H1 (cell line): ENCODE data around the gene FCGBP. TPM values are rescaled to one million over a fixed set of nuclear protein-coding genes. Genes with fewer than 3 reads are reported as not detected.

Experiments
- CTCF ChIA-PET: fragments of 300-600 bp; sonication (Branson Sonifier 250); formaldehyde crosslinking; loops from one replicate; lab custom pipeline; 2021; ENCODE audit not compliant: partially characterized antibody; lab: Charles Lee
- POLR2A ChIA-PET: fragments of 300-600 bp; sonication (Branson Sonifier 250); formaldehyde crosslinking; loops from one replicate; lab custom pipeline; 2021; ENCODE audit warnings: inconsistent platforms; ENCODE audit not compliant: partially characterized antibody; lab: Charles Lee
- DNase-seq, 2 experiments: peaks; one replicate each; pipeline versions ENCODE4 v3.0.0 to v3.0.0-alpha.2; 2010 to 2022; ENCODE audit warnings: low spot score in 2 of 2, low read depth in 1 of 2, mixed read lengths in 1 of 2
- FAIRE-seq: peaks from 2 replicates; lab custom pipeline; 2011; peaks lifted over from hg19 to GRCh38; lab: Jason Lieb, UNC
- H2AFZ ChIP-seq: 2 replicates; pipeline ENCODE4 v1.8.1; 2012; ENCODE audit warnings: low read length, inconsistent platforms
- H2AK5ac ChIP-seq: 2 replicates; pipeline ENCODE4 v1.6.1; 2013; ENCODE audit warnings: low read depth, low read length
- H2BK120ac ChIP-seq: replicated peaks from 2 replicates; pipeline ENCODE3; 2013; ENCODE audit warnings: low read depth, low read length, inconsistent platforms
- H2BK12ac ChIP-seq: 2 replicates; pipeline ENCODE4 v1.6.1; 2013; ENCODE audit warnings: low read depth, low read length
- H2BK15ac ChIP-seq: 2 replicates; pipeline ENCODE4 v1.6.1; 2013; ENCODE audit warnings: low read length
- H2BK20ac ChIP-seq: 2 replicates; pipeline ENCODE4 v1.6.1; 2013; ENCODE audit warnings: low read length
- H2BK5ac ChIP-seq: 2 replicates; pipeline ENCODE4 v1.6.1; 2013; ENCODE audit warnings: low read depth, low read length
- H3K14ac ChIP-seq: 2 replicates; pipeline ENCODE4 v1.6.1; 2013; ENCODE audit warnings: inconsistent platforms; ENCODE audit not compliant: insufficient read length
- H3K18ac ChIP-seq: 2 replicates; pipeline ENCODE4 v1.6.1; 2013; ENCODE audit warnings: low read length; ENCODE audit errors: extremely low read depth
- H3K23ac ChIP-seq: 2 replicates; pipeline ENCODE4 v1.6.1; 2013; ENCODE audit warnings: inconsistent platforms; ENCODE audit not compliant: insufficient read length
- H3K23me2 ChIP-seq: 2 replicates; pipeline ENCODE4 v1.6.1; 2013; ENCODE audit warnings: low read depth, low read length
- H3K27ac ChIP-seq: 2 replicates; pipeline ENCODE4 v1.6.1; 2011; ENCODE audit warnings: low read depth, low read length, inconsistent platforms
- H3K27me3 ChIP-seq, 4 experiments: replicated peaks in 1 of 4; 1 replicate in 1 of 4; 2 replicates in 3 of 4; pipeline versions ENCODE4 v1.6.1 to v1.8.1; 2011 to 2013; ENCODE audit warnings: low read length in 3 of 4, mild to moderate bottlenecking in 3 of 4, inconsistent platforms in 2 of 4, mixed read lengths in 2 of 4, moderate library complexity in 1 of 4; ENCODE audit not compliant: control insufficient read depth in 3 of 4, insufficient read depth in 3 of 4; ENCODE audit errors: extremely low read depth in 1 of 4
- H3K36me3 ChIP-seq, 4 experiments: 2 replicates each; pipeline versions ENCODE4 v1.6.1 to v1.8.1; 2011 to 2013; ENCODE audit warnings: mild to moderate bottlenecking in 4 of 4, low read length in 3 of 4, moderate library complexity in 2 of 4, control low read depth in 1 of 4, inconsistent platforms in 1 of 4; ENCODE audit not compliant: insufficient read depth in 4 of 4, control insufficient read depth in 2 of 4
- H3K4ac ChIP-seq: replicated peaks from 2 replicates; pipeline ENCODE3; 2013; ENCODE audit warnings: low read length, low read depth, mixed read lengths, inconsistent platforms; ENCODE audit not compliant: insufficient read length
- H3K4me1 ChIP-seq, 4 experiments: replicated peaks in 1 of 4; 1 replicate in 1 of 4; 2 replicates in 3 of 4; pipeline versions ENCODE4 v1.6.1 to v1.8.1; 2011 to 2013; ENCODE audit warnings: low read length in 3 of 4, inconsistent platforms in 2 of 4, mixed read lengths in 1 of 4; ENCODE audit not compliant: insufficient read depth in 4 of 4, control insufficient read depth in 3 of 4
- H3K4me2 ChIP-seq, 2 experiments: 2 replicates each; pipeline versions ENCODE4 v1.6.1 to v1.8.1; 2011 to 2013; ENCODE audit warnings: low read depth in 2 of 2, low read length in 2 of 2, control low read depth in 1 of 2, inconsistent platforms in 1 of 2, mild to moderate bottlenecking in 1 of 2; ENCODE audit not compliant: insufficient read depth in 1 of 2
- H3K4me3 ChIP-seq, 4 experiments: fragments of 200-600, 300-600 bp in 1 of 4; sonication (generic), shearing (Covaris generic), sonication (Bioruptor Twin) in 1 of 4; 2 replicates each; pipeline versions ENCODE4 v1.5.1 to v1.8.1; 2011 to 2016; ENCODE audit warnings: low read length in 4 of 4, low read depth in 3 of 4, control low read depth in 2 of 4, inconsistent platforms in 2 of 4, mild to moderate bottlenecking in 2 of 4, mixed read lengths in 1 of 4, moderate library complexity in 1 of 4; ENCODE audit not compliant: insufficient read depth in 2 of 4; ENCODE audit errors: extremely low read depth in 1 of 4
- H3K56ac ChIP-seq: replicated peaks from 2 replicates; pipeline ENCODE3; 2013; ENCODE audit warnings: low read depth, mild to moderate bottlenecking, mixed read lengths, low read length, inconsistent platforms; ENCODE audit not compliant: insufficient read length
- H3K79me1 ChIP-seq: 2 replicates; pipeline ENCODE4 v1.6.1; 2013; ENCODE audit warnings: low read depth, low read length, control low read depth
- H3K79me2 ChIP-seq, 2 experiments: 2 replicates each; pipeline versions ENCODE4 v1.6.1 to v1.8.1; 2012 to 2013; ENCODE audit warnings: low read length in 2 of 2, mild to moderate bottlenecking in 2 of 2, inconsistent platforms in 1 of 2; ENCODE audit not compliant: insufficient read depth in 2 of 2, control insufficient read depth in 1 of 2
- H3K9ac ChIP-seq, 4 experiments: replicated peaks in 1 of 4; 1 replicate in 1 of 4; 2 replicates in 3 of 4; pipeline versions ENCODE4 v1.6.1 to v1.8.1; 2011 to 2013; ENCODE audit warnings: low read depth in 3 of 4, low read length in 3 of 4, control low read depth in 2 of 4, mild to moderate bottlenecking in 2 of 4, moderate library complexity in 2 of 4, inconsistent platforms in 1 of 4; ENCODE audit errors: extremely low read depth in 1 of 4
- H3K9me3 ChIP-seq, 2 experiments: 2 replicates each; pipeline versions ENCODE4 v1.6.1 to v1.8.1; 2012 to 2013; ENCODE audit warnings: mild to moderate bottlenecking in 2 of 2, moderate library complexity in 2 of 2, control low read depth in 1 of 2, inconsistent platforms in 1 of 2, low read depth in 1 of 2, low read length in 1 of 2, mixed read lengths in 1 of 2; ENCODE audit not compliant: insufficient read depth in 2 of 2
- H4K20me1 ChIP-seq, 2 experiments: replicated peaks in 1 of 2; 2 replicates each; pipeline versions ENCODE3 to v1.8.1; 2011 to 2013; ENCODE audit warnings: inconsistent platforms in 2 of 2, low read length in 2 of 2, mild to moderate bottlenecking in 1 of 2; ENCODE audit not compliant: insufficient read depth in 2 of 2, control insufficient read depth in 1 of 2
- H4K5ac ChIP-seq: 2 replicates; pipeline ENCODE4 v1.6.1; 2013; ENCODE audit warnings: low read length, low read depth, mixed read lengths, inconsistent platforms; ENCODE audit not compliant: insufficient read length
- H4K8ac ChIP-seq: 2 replicates; pipeline ENCODE4 v1.8.0; 2013; ENCODE audit warnings: mild to moderate bottlenecking, moderate library complexity, low read length, inconsistent platforms; ENCODE audit not compliant: insufficient read depth; ENCODE audit errors: extremely low read depth
- H4K91ac ChIP-seq: replicated peaks from 2 replicates; pipeline ENCODE3; 2013; ENCODE audit warnings: low read length, mixed read lengths, inconsistent platforms; ENCODE audit not compliant: insufficient read length
- ASH2L ChIP-seq: fragments of 200-600, 300-600 bp; sonication (generic); IDR thresholded peaks from one replicate; pipeline ENCODE4 v1.7.1; 2017; ENCODE audit warnings: low read length
- BCL11A ChIP-seq, 2 experiments: IDR thresholded peaks; one replicate each; pipeline ENCODE4 v1.6.1; 2011; ENCODE audit warnings: low read depth in 2 of 2, low read length in 2 of 2, mild to moderate bottlenecking in 2 of 2
- BRCA1 ChIP-seq: IDR thresholded peaks from 2 replicates; pipeline ENCODE4 v1.6.1; 2012; ENCODE audit warnings: low read depth, low read length, improper control_type of control experiment
- CBX5 ChIP-seq: fragments of 300-800, 300-1000 bp; sonication (generic); IDR thresholded peaks from 2 replicates; pipeline ENCODE4 v1.7.1; 2016; ENCODE audit warnings: antibody characterized with exemption, low read length, low read depth
- E2F6 ChIP-seq: IDR thresholded peaks from 2 replicates; pipeline ENCODE4 v1.6.1; 2012; ENCODE audit warnings: inconsistent platforms
- HDAC2 ChIP-seq, 2 experiments: fragments of 300-600 bp in 1 of 2; sonication (generic) in 1 of 2; IDR thresholded peaks; 2 replicates each; pipeline ENCODE4 v1.6.1; 2011 to 2012; ENCODE audit warnings: low read depth in 2 of 2, low read length in 2 of 2, mild to moderate bottlenecking in 2 of 2, moderate library complexity in 2 of 2, borderline replicate concordance in 1 of 2, inconsistent platforms in 1 of 2
- KDM5A ChIP-seq: fragments of 200-600 bp; IDR thresholded peaks from 2 replicates; pipeline ENCODE4 v1.7.1; 2012; ENCODE audit warnings: mild to moderate bottlenecking, low read length, inconsistent platforms, mixed read lengths
- MAFK ChIP-seq: IDR thresholded peaks from 2 replicates; pipeline ENCODE4 v1.6.1; 2012; ENCODE audit warnings: low read depth, mild to moderate bottlenecking, improper control_type of control experiment, low read length
- NANOG ChIP-seq: IDR thresholded peaks from 2 replicates; pipeline ENCODE4 v1.6.1; 2011; ENCODE audit warnings: low read length, low read depth, mild to moderate bottlenecking, inconsistent platforms; ENCODE audit not compliant: insufficient read depth, poor library complexity, severe bottlenecking
- RXRA ChIP-seq: IDR thresholded peaks from 2 replicates; pipeline ENCODE4 v1.6.1; 2011; ENCODE audit warnings: low read depth, mild to moderate bottlenecking, low read length, moderate library complexity; ENCODE audit not compliant: insufficient read depth
- SAP30 ChIP-seq: fragments of 300-600 bp; sonication (generic); IDR thresholded peaks from 2 replicates; pipeline ENCODE4 v1.7.1; 2012; ENCODE audit warnings: low read length, moderate library complexity, mild to moderate bottlenecking, inconsistent platforms; ENCODE audit not compliant: insufficient read depth, insufficient replicate concordance
- SIN3A ChIP-seq, 2 experiments: IDR thresholded peaks in 1 of 2; conservative IDR thresholded peaks in 1 of 2; 2 replicates each; pipeline ENCODE4 v1.6.1; 2011 to 2012; ENCODE audit warnings: low read length in 2 of 2, improper control_type of control experiment in 1 of 2, low read depth in 1 of 2, mild to moderate bottlenecking in 1 of 2
- TAF7 ChIP-seq: optimal IDR thresholded peaks from 2 replicates; pipeline ENCODE3; 2011; ENCODE audit warnings: low read depth, mild to moderate bottlenecking, inconsistent platforms, low read length, moderate library complexity, borderline replicate concordance
- TBP ChIP-seq: IDR thresholded peaks from 2 replicates; pipeline ENCODE4 v1.6.1; 2011; ENCODE audit warnings: low read depth, low read length, improper control_type of control experiment
- WGBS, 2 experiments: shearing (Covaris generic) in 1 of 2; methylation state at CpG; one replicate each; pipeline versions ENCODE4 v1.1.6 to v1.1.7; 2013 to 2015; ENCODE audit warnings: low lambda C conversion rate in 2 of 2, mixed read lengths in 2 of 2, inconsistent platforms in 1 of 2, low coverage in 1 of 2, missing lambda C conversion rate in 1 of 2; ENCODE audit not compliant: insufficient replicate concordance in 2 of 2, insufficient coverage in 1 of 2, insufficient read length in 1 of 2; ENCODE audit errors: extremely low coverage in 1 of 2, missing lambda C conversion rate in 1 of 2; 5-methylcytosine and 5-hydroxymethylcytosine counted together
- polyA plus RNA-seq, 7 experiments: library from polyadenylated mRNA; depleted of rRNA in 3 of 7; stranded (reverse) in 5 of 7; unstranded in 2 of 7; fragments of >200 nt in 5 of 7; fragments of 200-250 nt in 2 of 7; gene quantifications; 1 replicate in 5 of 7; 2 replicates in 1 of 7; 4 replicates in 1 of 7; pipeline versions ENCODE4 v1.2.1 to v1.2.3, GENCODE V29; 2011 to 2013; ENCODE audit warnings: missing spikeins in 2 of 7, mixed read lengths in 2 of 7
- total RNA-seq: library from RNA; stranded (reverse); fragmentation: NEBNext Ultra II Directional; extraction: Animal tissue kit (Norgen Biotek cat#: 25700); gene quantifications from 2 replicates; pipeline ENCODE4 v1.2.1, GENCODE V29; 2021

The FCGBP gene
- total and polyA plus RNA-seq, 2 of the 8 experiments (the other 6 are each of a cell fraction or from before 2014, with no cell fraction given): 1.1 to 3.1 TPM

- H3K23me2 ChIP-seq: no peaks in the 10 kb centered on the region
- H4K20me1 ChIP-seq: no peaks in the 10 kb centered on the region
- H3K18ac ChIP-seq: no peak overlapping the region
- ChIA-PET POLR2A (no interaction called here), CTCF (no interaction called here)
- H3K36me3 ChIP-seq: no peaks in the 10 kb centered on the region
- no peaks in the 10 kb centered on the region for H3K9me3 ChIP-seq
- 90% methylated on average over 7 of the region's 8 CpGs; no CpG with 5 or more reads in 1 of the 2 experiments for WGBS, 2 experiments
- no peaks in the 10 kb centered on the region for H3K79me2 ChIP-seq
- H3K4me2 ChIP-seq: no peak overlapping the region
- no peak overlapping the region for H2BK20ac ChIP-seq
- H3K9ac ChIP-seq: no peak overlapping the region
- FAIRE-seq (no peak), DNase-seq (no peak)
- no peak overlapping the region for H4K8ac ChIP-seq
- no peak overlapping the region for H3K23ac ChIP-seq
- no peak overlapping the region for H3K4ac ChIP-seq
- H3K14ac ChIP-seq: no peak overlapping the region
- H4K5ac ChIP-seq: no peak overlapping the region
- H3K56ac ChIP-seq: no peak overlapping the region
- H2AFZ ChIP-seq: no peak overlapping the region
- no peak overlapping the region for H4K91ac ChIP-seq
- no peak overlapping the region for H2BK5ac ChIP-seq
- H3K27me3 ChIP-seq: no peaks in the 10 kb centered on the region
- H3K4me1 ChIP-seq: no peaks in the 10 kb centered on the region
- H3K27ac ChIP-seq: no peak overlapping the region
- H2AK5ac ChIP-seq: no peak overlapping the region
- H2BK120ac ChIP-seq: no peak overlapping the region
- no peak overlapping the region for H2BK12ac ChIP-seq
- H3K79me1 ChIP-seq: no peaks in the 10 kb centered on the region
- no peak overlapping the region for H3K4me3 ChIP-seq
- no peak overlapping the region for H2BK15ac ChIP-seq
- TF ChIP-seq MAFK (no peak), BRCA1 (no peak), SAP30 (no peak), KDM5A (no peak), SIN3A (conservative IDR thresholded peaks at IDR 0.05 in 1 of 2, IDR thresholded peaks at IDR 0.05 in 1 of 2; ENCODE audit: low read depth in 1 of 2, low read length in 2 of 2) (no peak), BCL11A (IDR thresholded peaks at IDR 0.05; ENCODE audit: low read depth in 2 of 2, low read length in 2 of 2) (no peak), ASH2L (no peak), TAF7 (no peak), NANOG (no peak), TBP (no peak), HDAC2 (IDR thresholded peaks at IDR 0.05; ENCODE audit: borderline replicate concordance in 1 of 2, low read depth in 2 of 2, low read length in 2 of 2) (no peak), CBX5 (no peak), RXRA (no peak), E2F6 (no peak)
These were observed 28.2 kb downstream of the FCGBP start for GRCh38 chr19:39906283-39906682.
